NCI-H460 (cell line): ENCODE data around the gene TIMM29. TPM values are rescaled to one million over a fixed set of nuclear protein-coding genes. Genes with fewer than 3 reads are reported as not detected.

Experiments used
- DNase-seq: peaks from one replicate; pipeline ENCODE4 v3.0.0-alpha.2; 2016; ENCODE audit warnings: low read depth; ENCODE audit errors: extremely low read depth
- total RNA-seq: library from RNA; depleted of rRNA; stranded (reverse); fragments of >200 nt; shearing (Covaris generic); gene quantifications from 2 replicates; pipeline ENCODE4 v1.2.3, GENCODE V29; 2014; rRNA removed

Gene TIMM29
- total RNA-seq, 1 experiment from 2014 or later: 16.5 TPM

GRCh38 chr19:10977742-10978092 is 49.1 kb downstream of the TIMM29 start:
- no peak for DNase-seq

Other genes starting within 250 kb of the TIMM29 start
- gene QTRT1, start 227.4 kb upstream of the TIMM29 start, total RNA-seq: 30.0 and 31.2 TPM in 2 replicates
- gene DNM2, start 210.7 kb upstream of the TIMM29 start, total RNA-seq: 33.8 and 38.8 TPM in 2 replicates
- gene TMED1, start 92.6 kb upstream of the TIMM29 start, total RNA-seq: 14.2 and 17.0 TPM in 2 replicates
- 0.50 TPM in 1 of 2 replicates, not detected in the other for gene C19orf38, start 80.4 kb upstream of the TIMM29 start, total RNA-seq
- 30.0 and 30.6 TPM in 2 replicates for gene CARM1, start 57.3 kb upstream of the TIMM29 start, total RNA-seq
- gene YIPF2, start 172 bp upstream of the TIMM29 start, total RNA-seq: 26.6 and 28.5 TPM in 2 replicates
- gene SMARCA4, start 32.2 kb downstream of the TIMM29 start, total RNA-seq: 52.7 and 53.4 TPM in 2 replicates
- gene LDLR, start 160.7 kb downstream of the TIMM29 start, total RNA-seq: 30.4 and 33.7 TPM in 2 replicates
- 13.9 and 17.1 TPM in 2 replicates for gene SPC24, start 227.0 kb downstream of the TIMM29 start, total RNA-seq